ENCODE data around the gene NT5C3B.

GRCh38 chr17:41822216-41823140 is 13.6 kb downstream of the NT5C3B start:
- TF ChIP-seq CTCF (IDR thresholded peaks at IDR 0.05), result no peak
- no peak for TF ChIP-seq PBX3 (IDR thresholded peaks at IDR 0.05)
- TF ChIP-seq TEAD4 (IDR thresholded peaks at IDR 0.05; ENCODE audit: borderline replicate concordance, insufficient read depth), result no peak
- TF ChIP-seq JUND (IDR thresholded peaks at IDR 0.05), result no peak
- no peak for TF ChIP-seq POLR2AphosphoS5 (IDR thresholded peaks at IDR 0.05; ENCODE audit: low read depth, low read length)

Data from SK-N-SH (cell line).